Measurements from ENCODE around the gene FOLH1.
"Not testable (repeated sequence)": the region's sequence is repeated elsewhere in the genome, so short reads cannot be mapped to it uniquely, and the experiment has no call there.

- not testable (repeated sequence) for TF ChIP-seq CTCF (conservative IDR thresholded peaks at IDR 0.05); EZH2 (IDR thresholded peaks at IDR 0.05; ENCODE audit: low read depth)
These were observed 16.9 kb upstream of the FOLH1 start for GRCh38 chr11:49225255-49225785.
